Nasal cavity respiratory epithelium epithelial cell of viscerocranial mucosa (primary cell): ENCODE data around the gene NBPF15. TPM values are rescaled to one million over a fixed set of nuclear protein-coding genes. Genes with fewer than 3 reads are reported as not detected.

ENCODE experiments used
- total RNA-seq: library from RNA; depleted of rRNA; stranded (reverse); fragments of >200 nt; gene quantifications from 2 replicates; pipeline ENCODE4 v1.2.3, GENCODE V29; 2014

Gene NBPF15
- total RNA-seq: 34.1 and 44.4 TPM in 2 replicates

DNA sequence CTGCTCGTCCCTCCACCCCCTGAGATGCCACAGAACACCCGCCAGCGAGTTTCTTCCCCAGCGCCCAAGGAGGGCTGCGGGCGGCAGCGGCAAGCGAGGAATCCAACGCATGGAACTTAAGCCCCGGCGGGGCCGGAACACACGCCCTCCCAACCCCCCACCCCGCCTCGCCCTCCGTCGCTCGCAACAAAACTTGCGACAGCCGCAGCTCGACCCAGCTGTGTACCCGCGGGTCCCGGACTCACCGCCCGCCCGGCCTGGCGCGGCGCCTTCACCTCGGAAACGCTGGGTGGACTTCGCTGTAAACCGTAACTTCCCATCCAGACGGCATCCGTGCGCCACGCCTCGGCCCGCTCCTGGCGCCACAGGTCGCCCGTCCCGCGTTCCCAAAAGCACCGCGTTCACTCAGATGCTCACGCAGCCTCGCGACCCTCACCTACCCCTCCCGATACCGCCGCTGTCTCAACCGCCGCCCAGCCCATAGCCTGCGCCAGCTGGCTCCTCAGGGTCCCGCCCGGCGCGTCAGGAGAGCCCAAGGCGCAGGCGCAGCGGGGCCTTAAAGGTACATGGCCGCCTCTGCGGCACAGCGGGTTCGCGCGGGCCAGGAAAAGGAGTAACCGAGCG lies at the start of gene NBPF15:
TSS of gene NBPF15 (minus strand) at position 534 of the 624 bp plus-strand sequence. CDS start 21,666 bp downstream, outside the sequence.

Other genes starting within 250 kb of the NBPF15 start
- not detected in 2 replicates for gene PPIAL4E, start 88.0 kb downstream of the NBPF15 start, total RNA-seq
- gene PPIAL4F, start 131.2 kb upstream of the NBPF15 start, total RNA-seq: not detected in 2 replicates